Measurements from ENCODE around the gene SLCO4A1.
A peak's percentile ranks its signal among the peaks of the same experiment; 100 is the strongest.

SLCO4A1 gene

DNA sequence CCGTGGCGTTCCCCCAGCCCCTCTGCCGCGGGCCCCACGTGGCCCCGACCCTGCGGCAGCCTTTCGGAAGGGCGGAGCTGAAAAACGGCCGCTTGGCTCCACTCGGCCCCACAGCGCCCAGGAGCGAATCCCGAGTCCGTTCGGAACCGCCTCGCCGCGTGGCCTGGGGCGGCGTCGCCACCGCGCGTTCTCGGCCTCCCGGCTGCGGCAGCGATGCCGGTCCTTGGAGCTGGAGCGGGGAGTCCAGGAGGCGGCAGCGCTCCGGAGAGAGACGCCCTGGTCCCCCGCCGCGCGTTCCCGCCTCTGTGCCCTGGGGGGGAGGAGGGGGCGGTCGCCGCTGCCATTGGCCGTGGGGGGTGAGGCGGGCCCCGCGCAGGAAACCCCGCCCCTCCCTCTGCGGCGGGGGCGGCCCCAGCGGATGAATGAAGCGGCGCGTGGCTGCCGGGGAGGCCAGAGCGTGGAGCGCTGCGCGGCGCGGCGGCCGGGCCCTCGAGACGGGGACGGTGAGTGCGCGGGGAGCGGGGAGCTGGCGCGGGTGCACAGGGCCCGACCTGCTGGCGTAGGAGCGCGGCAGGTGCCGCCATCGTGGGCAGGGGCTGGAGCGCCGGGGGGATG lies at the start of gene SLCO4A1:
SLCO4A1 (plus strand) TSS at position 453 of the 615 bp plus-strand sequence. CDS start 13,952 bp downstream, outside the sequence.
- no peak for DNase-seq

DNA sequence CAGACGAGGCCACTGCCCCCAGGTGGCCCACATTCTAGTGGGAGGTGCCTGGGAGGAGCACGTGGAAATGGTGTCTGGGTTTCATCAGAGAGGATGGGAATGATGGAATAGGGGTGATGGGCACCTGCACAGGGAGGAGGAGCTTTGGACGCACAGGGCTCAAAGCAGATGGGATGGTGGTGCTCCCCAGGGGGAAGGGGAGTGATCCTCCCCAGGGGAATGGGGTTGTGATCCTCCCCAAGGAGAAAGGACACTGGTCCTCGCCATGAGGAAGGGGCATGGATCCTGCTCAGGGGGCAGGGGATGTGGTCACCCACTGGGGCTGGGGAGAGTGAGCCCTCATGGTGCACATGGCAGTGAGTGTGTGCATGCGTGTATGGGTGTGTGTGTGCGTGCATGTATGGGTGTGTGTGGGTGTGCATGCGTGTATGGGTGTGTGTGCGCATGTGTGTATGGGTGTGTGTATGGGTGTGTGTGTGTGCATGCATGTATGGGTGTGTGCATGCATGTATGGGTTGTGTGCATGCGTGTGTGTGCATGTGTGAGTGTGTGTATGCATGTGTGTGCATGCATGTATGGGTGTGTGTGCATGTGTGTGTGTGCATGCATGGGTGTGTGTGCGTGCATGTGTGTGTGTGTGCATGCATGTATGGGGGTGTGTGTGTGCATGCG lies 49.7 kb upstream of the SLCO4A1 start:
- no peak for DNase-seq

DNA sequence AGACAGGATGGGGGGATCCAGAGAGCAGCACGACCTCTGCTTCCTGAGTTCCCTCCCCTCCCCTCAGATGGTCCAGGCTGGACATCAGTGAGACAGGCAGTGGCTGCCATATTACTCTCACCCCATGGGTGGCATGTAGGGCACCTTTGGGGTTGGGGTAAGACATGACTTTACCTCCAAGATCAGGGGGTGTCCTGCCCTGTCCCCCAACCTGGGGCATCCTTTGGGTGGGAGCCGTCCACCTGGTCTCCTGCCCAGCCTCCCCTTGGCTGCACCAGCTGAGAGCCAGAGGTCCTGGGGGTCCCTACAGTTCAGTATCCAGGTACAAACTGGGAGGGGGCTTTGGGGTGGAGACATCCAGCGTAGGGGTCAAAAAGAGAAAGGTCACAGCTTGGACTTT lies 48.7 kb upstream of the SLCO4A1 start:
- no peak for DNase-seq

- DNase-seq = no peak
Measured at GRCh38 chr20:62595069-62595468, 47.2 kb upstream of the SLCO4A1 start.

DNA sequence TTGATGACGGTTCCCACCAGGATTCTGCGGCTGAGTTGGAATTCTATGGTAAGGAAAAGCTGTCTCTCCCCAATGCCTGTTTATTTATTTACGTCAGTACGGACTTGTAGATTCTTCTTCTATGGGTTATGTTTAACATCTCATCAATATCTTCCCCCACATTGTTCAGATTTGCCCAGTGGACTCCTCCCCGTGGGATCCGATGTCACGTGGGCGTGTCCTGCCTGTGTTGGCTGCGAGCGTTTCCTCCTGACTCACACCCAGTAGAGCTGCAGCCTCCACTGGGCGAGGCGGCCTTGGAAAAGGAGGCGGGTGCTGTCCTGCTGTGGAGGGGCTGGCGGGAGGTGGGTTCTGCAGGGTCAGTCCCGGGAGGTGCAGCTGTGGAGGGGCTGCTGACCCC lies 46.8 kb upstream of the SLCO4A1 start:
- no peak for DNase-seq

- DNase-seq = no peak
Measured at GRCh38 chr20:62596486-62596885, 45.8 kb upstream of the SLCO4A1 start.

DNA sequence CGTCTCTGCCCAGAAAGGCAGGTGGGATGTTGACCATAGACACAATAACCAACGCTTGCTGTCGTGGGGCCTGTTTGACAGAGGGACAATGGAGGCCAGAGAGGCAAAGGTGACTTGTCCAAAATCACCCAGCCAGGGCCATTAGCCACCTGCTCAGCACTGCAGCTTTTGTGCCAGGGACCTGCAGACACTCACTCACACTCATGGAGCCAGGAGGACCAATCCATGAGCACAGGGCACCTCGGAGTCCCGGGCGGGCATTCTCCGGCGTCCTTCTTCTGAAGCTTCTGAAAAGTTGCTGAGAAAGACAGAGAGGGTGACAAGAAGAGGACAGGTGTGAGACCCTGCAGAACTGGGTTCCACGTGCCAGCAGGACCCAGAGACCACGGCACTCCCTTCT lies 45.4 kb upstream of the SLCO4A1 start:
- DNase-seq = no peak

DNA sequence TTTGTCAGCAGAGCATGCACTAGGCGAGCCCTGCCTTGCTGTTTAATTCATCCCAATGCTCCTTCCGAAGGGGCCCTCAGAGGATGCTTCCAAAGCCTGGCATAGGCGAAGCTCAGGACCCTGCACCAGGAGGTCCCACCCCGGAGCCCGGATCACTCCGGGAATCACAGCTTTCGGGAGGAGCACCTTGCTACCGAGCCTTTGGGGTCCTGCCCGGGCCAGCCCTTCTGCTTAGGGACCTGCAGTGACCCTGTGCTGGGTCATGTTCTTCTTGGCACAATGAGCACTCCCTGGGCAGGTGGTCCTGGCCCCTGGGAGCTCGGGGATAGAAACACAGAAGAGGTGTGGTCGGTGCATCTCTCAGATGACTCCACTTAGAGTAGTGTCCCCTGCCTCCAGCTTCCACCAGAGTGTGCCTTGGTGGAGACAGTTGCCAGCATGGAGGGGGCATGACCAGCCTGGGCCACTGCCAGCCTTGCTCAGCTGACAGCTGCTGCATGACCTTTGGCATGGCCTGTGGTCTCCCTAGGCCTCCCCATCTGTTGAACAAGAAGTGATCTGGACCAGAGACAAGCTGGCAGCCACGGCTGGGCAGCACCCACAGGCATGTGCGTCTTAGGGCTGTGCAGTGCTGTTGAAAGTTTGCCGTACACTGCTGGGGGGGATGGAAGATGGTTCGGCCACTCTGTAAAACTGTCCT lies 44.7 kb upstream of the SLCO4A1 start:
- no peak for DNase-seq

DNA sequence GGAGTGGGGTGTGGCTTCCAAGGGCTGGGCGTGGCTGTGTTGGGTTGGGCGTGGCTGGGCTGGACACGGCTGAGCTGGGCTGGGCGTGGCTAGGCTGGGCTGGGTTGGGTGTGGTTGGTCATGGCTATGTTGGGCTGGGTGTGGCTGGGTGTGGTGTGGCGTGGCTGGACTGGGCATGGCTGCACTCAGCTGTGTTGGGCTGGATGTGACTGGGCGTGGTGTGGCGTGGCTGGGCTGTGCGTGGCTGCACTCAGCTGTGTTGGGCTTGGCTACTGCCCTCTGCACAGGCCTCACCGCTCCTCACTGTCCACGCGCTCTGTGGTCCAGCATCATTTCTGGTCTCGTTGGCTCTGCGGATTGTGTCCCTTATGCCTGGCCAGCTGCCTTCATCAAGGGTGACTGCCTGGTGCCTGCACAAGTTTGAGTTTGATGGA lies 43.5 kb upstream of the SLCO4A1 start:
- DNase-seq = no peak

- no peak for DNase-seq
Measured at GRCh38 chr20:62599216-62600110, 42.8 kb upstream of the SLCO4A1 start.

DNA sequence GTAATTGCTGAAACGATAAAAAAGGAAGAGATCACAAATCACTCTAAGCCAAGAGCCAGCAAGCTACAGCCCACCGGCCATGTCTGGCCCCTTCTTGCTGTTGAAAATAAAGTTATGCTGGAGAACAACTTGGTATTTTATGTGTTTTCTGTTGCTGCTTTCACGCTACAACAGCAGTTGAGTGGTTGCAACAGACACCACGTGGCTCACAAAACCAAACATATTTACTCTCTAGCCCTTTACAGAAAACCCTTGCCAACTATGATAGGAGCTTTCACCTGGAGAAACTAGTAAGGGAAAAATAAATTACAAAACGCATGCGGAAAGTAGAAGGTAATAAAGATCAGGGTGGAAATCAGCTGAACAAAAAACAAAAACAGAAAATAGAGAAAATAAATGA lies 41.1 kb upstream of the SLCO4A1 start:
- DNase-seq = no peak

DNA sequence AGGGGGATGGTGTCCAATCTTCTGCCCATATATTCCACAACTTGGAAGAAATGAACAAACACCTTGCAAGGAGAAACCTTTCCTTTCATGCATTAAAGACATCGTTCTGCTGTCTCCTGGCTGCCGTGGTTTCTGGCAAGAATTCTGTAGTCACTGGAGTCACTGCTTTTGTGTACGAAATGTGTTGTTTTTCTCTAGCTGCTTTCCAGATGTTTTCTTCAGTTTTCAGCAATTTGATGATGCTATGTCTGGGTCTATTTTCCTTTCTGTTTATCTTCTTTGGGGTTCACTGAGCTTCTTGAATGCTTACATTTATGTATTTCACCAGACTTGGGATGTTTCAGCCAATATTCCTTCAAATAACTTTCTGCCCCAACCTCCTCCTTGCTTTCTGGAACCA lies 40.6 kb upstream of the SLCO4A1 start:
- no peak for DNase-seq

DNA sequence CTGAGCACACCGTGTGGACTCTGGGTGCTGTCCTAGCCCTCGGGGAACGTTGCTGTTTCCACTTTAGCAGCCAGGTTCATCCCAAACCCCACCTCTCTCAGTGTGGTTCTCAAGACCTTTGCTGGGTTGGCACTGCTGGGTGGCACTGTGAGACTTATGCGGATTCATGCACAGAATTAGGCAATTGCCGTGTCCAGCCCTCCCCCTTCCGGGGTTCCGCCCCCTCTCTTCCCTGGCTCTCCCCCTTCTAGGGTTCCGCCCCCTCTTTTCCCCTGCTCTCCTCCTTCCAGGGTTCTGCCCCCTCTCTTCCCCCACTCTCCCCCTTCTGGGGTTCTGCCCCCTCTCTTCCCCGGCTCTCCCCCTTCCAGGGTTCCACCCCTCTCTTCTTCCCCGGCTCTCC lies 39.8 kb upstream of the SLCO4A1 start:
- no peak for DNase-seq

GRCh38 chr20:62603021-62603906 lies 39.0 kb upstream of the SLCO4A1 start:
- peak; percentile 62 for DNase-seq

- no peak for DNase-seq
Measured at GRCh38 chr20:62603907-62604785, 38.2 kb upstream of the SLCO4A1 start.

- DNase-seq = no peak
Measured at GRCh38 chr20:62604796-62605195, 37.5 kb upstream of the SLCO4A1 start.

DNA sequence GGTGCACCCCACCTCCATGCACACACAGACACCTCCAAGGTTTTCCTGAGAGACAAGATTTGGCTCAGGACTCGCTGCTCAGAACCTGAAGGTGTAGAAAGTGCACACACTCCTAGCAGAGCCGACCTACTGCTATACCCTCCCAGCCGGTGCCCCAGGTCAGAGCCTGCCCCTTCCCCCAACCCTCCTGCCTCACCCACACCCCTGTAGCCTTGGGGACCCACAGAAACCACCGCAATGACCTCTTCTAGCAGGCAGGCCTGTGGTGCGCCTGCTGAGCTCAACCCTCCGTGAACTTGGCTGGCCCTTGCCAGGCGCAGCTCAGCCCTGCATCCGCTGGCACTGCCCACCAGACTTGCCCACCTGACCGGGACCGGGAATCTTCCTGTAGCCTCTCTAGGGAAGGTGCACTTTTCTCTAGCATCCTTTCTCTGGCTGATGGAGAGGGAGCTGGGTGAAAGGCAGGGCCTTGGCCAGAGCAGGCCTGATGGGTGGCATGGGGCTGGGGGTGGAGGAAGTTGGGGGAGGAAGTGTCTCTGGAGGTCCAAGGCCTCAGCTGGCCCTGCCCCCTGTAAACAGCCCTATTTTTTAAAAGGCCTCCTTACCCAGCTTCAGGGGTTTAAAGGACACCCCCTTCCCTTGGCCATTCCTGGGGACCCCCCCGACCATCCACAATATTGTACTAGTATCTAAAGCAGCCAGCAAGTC lies 36.9 kb upstream of the SLCO4A1 start:
- no peak for DNase-seq

GRCh38 chr20:62606016-62606415 lies 36.3 kb upstream of the SLCO4A1 start:
- no peak for DNase-seq

- no peak for DNase-seq
Measured at GRCh38 chr20:62606551-62607201, 35.6 kb upstream of the SLCO4A1 start.

All from NCI-H2029 treated with DMSO at 0.1 percent for 48 hours (cell line).